Activated CD8-positive, alpha-beta memory T cell treated with anti-CD3 and anti-CD28 coated beads, Interleukin-2, amount 50 U/mL, for 48 hours (primary cell): ENCODE data around the gene PRM1.

ENCODE experiments used
- DNase-seq: peaks from one replicate; pipeline ENCODE4 v3.0.0-alpha.2; 2020

PRM1 gene

GRCh38 chr16:11271610-11272009 is 9.5 kb downstream of the PRM1 start:
- DNase-seq = no peak

- no peak for DNase-seq
Observed at GRCh38 chr16:11270602-11271162, 10.4 kb downstream of the PRM1 start.

GRCh38 chr16:11268921-11269375 is 12.2 kb downstream of the PRM1 start, which contains the start of gene TNP2:
Gene TNP2 (minus strand): TSS chr16:11269325. CDS start chr16:11269262, 63 bp downstream.
- DNase-seq = no peak

DNA sequence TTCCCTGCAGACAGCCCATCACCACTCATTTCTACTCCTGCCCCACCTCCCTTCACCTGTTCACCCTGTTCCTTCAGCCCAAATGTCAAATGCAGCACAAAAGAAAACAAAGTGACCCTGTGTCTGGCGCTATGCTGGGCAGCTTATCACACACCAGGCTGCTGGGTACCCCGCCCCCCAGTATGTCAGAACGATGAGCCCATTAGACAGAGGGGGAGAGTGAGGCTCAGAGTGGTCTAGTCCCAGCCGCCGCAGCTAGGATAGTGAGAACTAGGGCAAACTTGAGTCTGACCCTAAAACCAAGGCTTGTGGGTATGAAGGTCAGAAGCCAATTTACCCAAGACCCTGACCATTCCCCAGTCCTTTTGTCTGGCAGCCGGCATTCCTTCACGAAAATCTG is 16.0 kb downstream of the PRM1 start:
- DNase-seq = no peak

DNA sequence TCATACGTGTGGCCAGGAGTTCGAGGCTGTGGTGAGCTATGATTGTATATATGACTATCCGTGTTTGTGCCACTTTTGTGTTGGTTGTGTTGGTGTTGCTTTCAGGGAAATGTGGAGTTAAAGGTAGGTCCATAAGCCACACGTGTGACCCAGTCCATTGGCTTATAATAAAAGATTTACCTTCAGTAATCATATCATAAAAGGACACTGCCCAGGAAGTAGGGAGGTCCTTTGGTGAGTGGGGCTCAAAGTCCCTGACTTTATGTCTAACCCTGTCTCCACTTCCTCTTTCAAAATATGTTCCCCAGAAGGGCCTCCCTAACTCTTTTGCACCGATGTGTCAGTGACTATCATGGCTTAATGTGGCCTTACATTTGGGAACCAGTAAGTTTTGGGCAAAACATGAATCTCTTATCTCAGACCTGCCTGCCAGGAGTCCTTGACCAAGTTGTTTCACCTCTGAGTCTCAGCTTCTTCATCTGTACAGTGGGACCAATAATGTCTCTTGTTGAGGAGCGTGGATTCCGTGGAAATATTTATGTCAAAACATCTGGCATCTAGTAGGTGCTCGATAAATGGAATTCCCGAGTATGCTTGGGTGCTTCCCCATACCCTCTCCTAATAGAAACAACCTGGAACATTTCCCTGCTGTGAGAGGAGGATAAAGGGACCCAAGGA is 16.8 kb downstream of the PRM1 start:
- DNase-seq = no peak

DNA sequence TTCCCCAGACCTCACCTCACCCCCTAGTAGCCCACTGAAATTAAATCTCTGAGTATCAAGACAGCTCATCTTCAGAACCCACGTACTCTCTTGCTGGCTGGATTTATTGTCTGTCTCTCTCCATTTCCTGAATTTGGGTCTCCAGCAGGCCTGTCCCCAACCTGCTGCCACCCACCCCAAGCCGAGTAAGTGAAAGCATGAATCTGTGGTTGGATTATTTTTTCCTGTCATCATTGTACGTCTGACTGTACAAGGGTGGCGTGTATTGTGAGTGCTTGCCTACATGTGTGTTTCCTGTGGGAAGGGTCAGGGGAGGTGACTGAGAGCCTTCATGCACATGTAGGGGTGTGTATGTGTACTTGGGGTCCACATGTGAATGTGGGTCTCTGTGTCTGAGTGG is 17.4 kb downstream of the PRM1 start:
- DNase-seq = peak; percentile 72

GRCh38 chr16:11262915-11263314 is 18.2 kb downstream of the PRM1 start:
- no peak for DNase-seq

DNA sequence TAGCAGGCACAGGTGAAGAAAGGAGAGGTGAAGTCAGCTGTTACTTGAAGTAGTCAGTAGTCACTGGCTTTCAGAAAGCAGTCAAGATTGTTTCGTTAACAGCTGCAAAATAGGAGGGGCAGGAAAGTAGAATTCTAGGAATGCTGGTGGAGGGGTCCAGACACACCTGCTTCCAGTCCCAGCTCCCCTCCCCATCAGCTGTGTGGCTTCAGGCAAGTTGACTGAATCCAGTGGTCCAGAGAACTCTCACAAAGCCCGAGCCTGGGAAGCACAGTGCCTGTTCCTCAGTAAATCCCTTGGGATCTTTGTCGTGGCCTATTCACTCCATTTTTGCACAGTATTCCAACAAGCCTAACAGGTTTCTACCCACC is 20.5 kb downstream of the PRM1 start:
- DNase-seq = no peak

GRCh38 chr16:11259655-11260595 is 21.2 kb downstream of the PRM1 start:
- no peak for DNase-seq

GRCh38 chr16:11258553-11259492 is 22.3 kb downstream of the PRM1 start:
- peak; percentile 70 for DNase-seq

DNA sequence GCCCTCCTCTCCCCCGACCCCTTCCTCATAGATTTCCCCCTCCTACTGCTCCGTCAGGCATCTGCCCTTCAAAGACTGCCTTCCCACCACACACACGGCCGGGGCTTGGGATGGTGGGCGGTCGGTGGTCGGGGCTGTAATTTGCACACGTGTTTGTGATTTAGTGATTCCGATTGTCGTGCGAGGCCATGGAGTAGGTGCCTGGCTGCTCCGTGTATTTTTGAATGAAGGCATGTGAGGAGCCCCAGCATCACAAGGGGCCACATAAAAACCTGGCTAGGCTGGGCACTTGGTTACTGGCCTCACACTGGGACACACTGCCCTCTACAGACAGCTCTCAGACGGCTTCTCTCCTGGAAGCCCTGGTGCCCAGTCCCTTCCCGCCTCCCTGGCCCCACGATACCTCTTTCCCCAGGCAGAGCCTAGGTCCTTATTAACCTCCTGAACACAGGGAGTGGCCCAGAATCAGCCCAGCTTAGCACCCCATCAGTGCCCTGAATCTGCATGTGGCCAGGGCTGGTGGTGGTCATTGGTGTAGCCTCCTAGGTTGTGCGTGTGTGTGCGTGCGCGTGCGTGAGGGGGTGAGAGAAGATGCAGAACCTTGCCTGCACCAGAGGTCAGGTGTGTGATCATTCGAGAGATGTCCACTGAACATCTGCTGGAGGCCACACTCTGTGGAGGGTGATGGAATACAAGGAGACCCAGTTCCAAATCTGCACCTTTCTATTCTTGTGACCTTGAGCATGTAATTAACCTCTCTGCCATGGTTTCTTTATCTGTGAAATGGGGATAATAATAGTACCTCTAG is 23.8 kb downstream of the PRM1 start:
- DNase-seq = peak; percentile 76

DNA sequence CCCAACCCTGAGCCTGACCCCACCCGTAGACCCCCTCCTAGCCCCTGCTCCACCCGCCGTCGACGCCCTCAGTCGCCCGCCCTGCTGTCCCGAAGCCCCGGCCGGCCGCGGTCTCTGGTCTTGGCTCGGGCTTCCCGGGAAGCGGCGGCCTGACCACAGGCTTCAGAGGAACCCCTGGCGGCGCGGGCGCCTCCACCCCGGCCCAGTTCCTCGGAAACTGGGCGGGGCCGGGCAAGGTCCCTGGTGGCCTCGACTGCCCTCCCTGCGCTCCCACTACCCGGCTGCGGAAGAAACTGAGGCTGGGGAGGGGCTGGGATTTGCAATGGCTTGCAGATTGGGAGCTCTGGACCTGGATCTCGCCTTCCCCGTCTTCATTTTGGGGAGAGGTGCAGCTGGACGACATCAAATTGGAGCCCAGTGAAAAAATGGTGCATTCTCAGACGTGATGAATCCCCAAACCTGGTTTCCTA is 24.4 kb downstream of the PRM1 start:
- DNase-seq = peak; percentile 84

- DNase-seq = peak; percentile 97
Observed at GRCh38 chr16:11255737-11256660, 25.1 kb downstream of the PRM1 start, which contains the start of gene SOCS1. Gene SOCS1 (minus strand): TSS chr16:11256204. CDS start chr16:11255478, 726 bp downstream.

DNA sequence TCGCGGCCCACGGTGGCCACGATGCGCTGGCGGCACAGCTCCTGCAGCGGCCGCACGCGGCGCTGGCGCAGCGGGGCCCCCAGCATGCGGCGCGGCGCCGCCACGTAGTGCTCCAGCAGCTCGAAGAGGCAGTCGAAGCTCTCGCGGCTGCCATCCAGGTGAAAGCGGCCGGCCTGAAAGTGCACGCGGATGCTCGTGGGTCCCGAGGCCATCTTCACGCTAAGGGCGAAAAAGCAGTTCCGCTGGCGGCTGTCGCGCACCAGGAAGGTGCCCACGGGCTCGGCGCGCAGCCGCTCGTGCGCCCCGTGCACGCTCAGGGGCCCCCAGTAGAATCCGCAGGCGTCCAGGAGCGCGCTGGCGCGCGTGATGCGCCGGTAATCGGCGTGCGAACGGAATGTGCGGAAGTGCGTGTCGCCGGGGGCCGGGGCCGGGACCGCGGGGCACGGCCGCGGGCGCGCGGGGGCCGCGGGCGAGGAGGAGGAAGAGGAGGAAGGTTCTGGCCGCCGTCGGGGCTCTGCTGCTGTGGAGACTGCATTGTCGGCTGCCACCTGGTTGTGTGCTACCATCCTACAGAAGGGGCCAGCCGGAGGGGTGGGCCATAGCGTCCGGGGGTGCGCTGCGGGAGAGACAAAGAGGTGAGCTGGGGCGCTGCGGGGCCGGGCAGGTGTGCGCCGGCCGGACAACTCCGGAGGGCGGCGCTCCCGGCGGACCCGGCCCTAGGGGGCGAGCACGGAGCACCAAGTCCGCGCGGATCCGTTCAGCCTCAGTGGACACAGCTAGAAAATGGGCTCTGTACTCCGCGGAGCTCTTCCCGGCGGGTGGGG is 26.0 kb downstream of the PRM1 start:
- DNase-seq = peak; percentile 81

- DNase-seq = peak; percentile 79
Observed at GRCh38 chr16:11253995-11254912, 26.9 kb downstream of the PRM1 start.

GRCh38 chr16:11253009-11253994 is 27.8 kb downstream of the PRM1 start:
- peak; percentile 81 for DNase-seq

DNA sequence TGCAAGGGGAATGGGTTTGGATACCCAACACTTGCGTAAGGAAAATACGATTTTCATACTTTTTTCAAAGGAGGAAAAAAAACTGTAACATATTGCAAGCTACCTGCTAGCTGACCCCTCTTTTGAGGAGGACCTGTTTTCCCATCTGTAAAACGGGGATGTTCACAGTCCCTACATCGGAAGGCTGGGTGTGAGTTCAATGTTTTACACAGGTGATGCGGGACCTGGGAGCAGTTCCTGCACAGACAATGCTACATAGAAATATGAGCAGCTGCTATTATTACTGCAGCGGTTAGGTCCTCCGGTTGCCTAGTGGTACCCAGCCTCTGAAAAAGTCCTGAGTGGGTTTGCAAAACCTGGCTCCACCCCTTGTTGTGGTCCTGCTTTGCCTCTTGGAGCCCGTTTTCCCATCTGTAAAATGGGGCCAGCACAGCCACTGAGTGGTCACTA is 28.6 kb downstream of the PRM1 start:
- peak; percentile 82 for DNase-seq
